RPMI7951 (cell line): ENCODE measurements around the gene GAS2L3. TPM values are rescaled to one million over a fixed set of nuclear protein-coding genes. Genes with fewer than 3 reads are reported as not detected.

Source experiments
- DNase-seq: peaks from one replicate; pipeline ENCODE4 v3.0.0-alpha.2; 2012; ENCODE audit warnings: low read depth
- total RNA-seq: library from RNA; depleted of rRNA; stranded (reverse); fragments of >200 nt; shearing (Covaris generic); gene quantifications from 2 replicates; pipeline ENCODE4 v1.2.3, GENCODE V29; 2014; rRNA removed

Gene GAS2L3
- total RNA-seq, 1 experiment from 2014 or later = 79.4 TPM

DNA sequence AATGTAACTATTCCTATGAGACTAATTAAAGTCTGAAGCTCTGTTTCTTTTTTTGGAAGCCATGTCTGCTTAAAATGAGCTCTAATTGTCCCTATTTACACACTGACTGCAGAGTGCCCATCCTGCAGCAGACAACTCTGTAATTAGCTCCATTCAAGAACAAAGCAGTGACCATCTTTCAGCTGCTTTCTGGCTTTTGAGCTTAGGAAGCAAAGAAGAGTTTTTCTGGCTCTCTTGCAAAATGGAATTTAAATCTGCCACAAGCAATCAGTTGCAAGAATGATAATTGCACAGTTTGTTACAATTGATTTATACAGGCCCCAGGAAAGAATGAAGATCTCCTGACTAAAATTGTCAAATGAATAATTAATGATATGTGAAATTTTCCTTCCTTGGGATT is 83.4 kb downstream of the GAS2L3 start:
- no peak for DNase-seq

DNA sequence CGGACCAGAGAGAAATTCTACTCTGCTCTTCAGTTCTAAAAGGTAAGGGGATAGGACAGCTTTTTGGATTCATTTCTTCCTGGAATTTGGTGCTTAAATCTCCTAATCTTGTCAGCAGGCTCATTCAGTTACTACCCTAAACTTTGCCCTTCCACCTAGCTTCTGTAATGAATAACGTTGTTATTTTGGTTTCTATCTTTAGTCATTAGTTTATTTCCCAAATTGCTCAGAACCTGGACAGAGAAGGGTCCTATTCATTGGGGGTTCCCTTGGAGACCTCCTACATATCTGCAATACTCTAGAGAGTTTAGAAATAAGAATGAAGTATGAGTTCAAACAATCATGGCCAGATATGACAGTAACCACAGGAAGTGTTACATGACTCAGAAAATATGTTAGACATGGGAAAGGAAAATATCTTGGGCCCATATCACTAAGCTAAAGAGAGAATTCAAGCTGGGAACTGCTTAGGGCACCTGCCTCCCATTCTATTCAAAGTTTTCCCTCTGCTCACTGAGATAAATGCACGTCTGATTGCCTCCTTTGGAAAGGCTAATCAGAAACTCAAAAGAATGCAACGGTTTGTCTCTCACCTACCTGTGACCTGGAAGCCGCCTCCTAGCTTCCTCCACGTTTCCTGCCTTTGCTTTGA is 87.9 kb downstream of the GAS2L3 start:
- no peak for DNase-seq

DNA sequence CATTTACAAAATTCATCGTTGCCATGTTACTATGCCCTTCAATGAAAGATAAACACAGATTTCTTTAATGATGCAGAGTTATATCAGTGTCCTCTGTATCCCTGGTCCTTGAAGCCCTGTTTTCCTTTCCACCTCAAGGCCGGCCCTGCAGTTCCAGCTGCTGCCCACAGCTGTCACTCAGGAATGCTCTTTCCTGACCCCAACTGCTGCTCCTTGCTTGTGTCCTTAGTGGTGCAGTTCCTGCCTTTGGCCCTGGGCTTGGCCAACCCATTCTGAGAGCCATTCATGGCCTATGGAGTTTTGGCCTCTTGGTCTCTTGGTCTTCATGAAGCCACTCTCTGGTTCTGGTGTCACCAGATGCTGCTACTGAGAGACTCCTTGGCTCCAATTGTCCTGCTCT is 93.1 kb downstream of the GAS2L3 start:
- DNase-seq = no peak

DNA sequence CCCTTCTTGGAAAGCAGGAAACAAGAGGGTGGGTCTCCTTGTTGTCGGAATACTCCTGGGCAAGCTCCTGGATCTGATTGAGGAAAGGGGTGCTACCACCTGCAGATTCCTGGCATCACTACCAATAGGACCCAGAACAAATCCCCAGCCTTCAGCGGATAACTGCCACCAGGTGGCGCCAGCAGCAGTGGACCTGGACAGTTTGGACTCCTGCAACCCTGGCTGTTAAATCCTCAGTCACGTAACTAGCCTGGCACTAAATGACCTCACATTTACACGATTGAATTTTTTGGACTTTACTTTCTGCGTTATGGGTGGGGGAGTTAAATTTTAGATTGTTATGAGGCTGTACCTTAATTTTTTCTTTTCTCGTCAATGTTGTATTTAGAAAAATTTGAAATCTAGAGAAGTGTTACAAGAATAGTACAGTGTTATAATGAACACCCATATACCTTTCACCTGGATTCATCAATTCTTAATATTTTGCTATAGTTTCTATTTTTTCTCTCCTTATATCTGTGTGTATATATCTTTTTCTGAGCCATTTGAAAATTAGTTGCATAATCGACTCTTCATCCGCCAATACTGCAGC is 95.6 kb downstream of the GAS2L3 start:
- peak; percentile 41 for DNase-seq

DNA sequence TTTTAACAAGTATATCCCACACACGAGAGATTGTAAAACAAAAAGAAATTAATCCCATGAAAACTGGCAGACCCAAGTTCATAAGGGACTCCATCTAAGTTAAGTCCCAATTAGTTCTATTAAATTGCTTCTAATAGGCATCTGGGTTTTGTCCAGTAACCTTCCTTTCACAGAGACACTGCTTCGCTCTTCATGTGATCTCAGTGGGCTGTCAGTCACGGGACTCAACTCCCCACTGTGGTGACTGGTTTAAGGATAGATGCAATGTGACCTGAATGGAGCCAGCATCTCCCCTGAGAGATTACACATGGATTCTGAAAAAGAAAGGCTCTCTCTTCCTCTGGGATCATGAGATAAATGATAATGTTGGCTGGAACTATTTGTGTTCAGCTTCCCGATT is 96.4 kb downstream of the GAS2L3 start:
- no peak for DNase-seq

DNA sequence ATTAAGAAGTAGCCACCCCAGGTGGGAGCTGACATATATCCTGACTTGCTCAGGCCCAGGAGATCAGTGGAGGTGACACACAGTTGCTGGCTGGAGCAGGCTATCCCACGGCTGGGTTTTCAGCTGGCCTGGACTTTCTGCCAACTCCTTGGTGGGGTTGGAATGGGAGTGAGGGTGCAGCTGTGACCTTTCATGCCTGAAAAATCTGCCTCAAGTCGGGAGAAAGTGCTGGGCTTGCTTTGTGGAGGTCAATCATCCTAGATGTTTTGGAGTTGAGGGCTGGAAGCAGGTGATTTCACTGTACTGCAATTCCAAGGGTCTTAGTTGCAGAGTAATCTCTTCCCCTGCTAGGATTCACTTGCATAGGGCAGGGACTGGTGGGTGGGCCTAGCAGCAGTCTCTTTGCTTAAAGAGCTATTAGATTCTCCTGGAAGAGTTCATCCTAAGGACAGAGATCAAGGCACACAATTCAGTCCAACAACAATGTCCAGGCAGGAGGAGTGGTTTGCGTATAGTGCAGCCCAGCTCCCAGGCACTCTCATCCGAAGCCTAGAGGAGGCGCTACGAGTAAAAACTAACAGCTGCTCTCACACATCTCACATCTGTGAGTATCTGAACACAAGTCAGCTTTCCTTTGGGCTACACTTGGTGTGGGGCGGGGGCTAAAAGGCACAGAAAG is 98.1 kb downstream of the GAS2L3 start:
- no peak for DNase-seq

DNA sequence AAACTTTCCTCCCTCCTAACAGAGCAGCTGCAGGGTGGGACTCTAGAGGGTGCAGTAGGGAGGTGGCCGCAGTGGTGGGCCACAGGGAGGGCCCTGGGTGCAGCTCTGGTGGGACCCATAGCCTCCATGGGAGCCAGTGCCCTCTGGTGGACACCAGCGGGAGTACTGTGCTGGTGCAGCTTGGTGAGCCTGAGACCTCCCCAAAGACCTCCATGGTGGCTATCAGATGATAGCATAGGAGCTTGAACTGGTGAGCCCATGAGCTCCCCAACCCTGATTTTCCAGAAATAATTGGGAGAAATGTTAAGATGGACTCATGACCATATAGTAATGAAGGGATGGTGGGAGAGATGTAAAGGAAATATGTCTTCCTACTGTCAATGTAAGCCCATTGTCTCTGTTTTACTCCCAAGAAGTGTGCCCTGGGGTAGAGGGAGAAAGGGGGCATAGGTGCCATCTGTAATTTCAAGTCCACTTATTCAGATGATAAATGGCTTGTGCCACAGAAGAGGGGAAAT is 98.7 kb downstream of the GAS2L3 start:
- DNase-seq = no peak

DNA sequence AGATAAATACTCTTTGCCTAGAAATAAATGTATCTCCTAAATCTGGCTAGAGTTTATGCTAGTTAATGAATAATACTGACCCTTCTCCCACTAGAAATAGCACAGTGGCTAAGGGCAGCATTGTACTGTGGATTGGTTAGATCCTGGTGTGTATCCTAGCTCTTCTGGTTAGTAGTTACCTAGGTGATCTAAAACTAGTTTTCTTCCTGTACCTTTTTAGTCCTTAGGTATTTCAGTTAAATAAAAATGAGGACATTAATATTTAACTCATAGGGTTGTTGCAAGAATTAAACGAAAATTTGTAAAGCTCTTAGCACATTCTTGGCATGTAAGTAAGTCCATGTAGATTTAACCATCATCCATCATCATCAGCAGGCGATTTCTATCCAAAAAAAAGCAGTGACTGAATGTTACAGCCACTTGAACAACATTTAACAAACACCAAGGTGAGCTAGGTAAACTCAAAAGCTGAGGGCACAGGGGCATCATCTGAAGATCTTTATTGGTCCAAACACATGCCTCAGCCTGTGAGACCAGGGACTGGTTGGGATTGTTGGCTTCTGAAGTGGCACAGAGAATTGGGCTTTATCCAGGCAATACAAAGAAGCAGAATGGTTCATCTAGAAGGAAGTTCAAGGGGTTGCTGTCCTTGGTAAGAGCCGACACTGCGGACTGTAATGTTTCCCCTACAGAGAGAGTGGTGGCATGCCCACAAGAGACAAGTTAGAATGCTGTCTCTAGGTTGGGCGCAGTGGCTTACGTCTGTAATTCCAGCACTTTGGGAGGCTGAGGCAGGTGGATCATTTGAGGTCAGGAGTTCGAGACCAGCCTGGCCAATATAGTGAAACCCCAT is 100.8 kb downstream of the GAS2L3 start:
- DNase-seq = no peak

Other genes with a start within 250 kb of the GAS2L3 start
- gene SLC17A8, start 216.6 kb upstream of the GAS2L3 start, total RNA-seq = not detected in 2 replicates
- not detected in 2 replicates for gene NR1H4, start 99.8 kb upstream of the GAS2L3 start, total RNA-seq
- 0.48 and 1.1 TPM in 2 replicates for gene ANO4, start 221.1 kb downstream of the GAS2L3 start, total RNA-seq